GM19452 (cell line): ENCODE results near the gene DTWD1.
"Not testable (repeated sequence)": the region's sequence is repeated elsewhere in the genome, so short reads cannot be mapped to it uniquely, and the experiment has no call there.

Experiments
- ATAC-seq: cut with Tn5 transposase; IDR thresholded peaks from one replicate; pipeline ENCODE4 v1.9.1; 2021; ENCODE audit not compliant: unreplicated experiment

The DTWD1 gene

DNA sequence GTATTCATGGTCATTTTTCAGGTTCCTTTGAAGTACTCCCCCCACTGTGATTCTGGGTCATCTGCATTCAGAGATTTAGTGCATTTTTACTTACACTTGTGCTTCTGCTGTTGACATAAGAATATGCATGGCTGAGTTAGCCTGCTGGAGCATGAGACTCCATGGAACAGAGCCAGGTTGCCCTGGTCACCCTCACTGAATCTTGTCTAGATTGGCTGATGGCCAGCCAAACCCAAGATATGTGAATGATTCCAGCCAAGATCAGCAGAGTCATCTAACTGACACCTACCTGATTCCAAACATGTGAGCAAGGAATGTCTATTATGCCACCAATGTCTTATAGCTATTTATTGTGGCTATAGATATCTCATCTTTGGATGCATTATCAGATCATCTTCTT, 25.1 kb downstream of the DTWD1 start:
- no peak for ATAC-seq

DNA sequence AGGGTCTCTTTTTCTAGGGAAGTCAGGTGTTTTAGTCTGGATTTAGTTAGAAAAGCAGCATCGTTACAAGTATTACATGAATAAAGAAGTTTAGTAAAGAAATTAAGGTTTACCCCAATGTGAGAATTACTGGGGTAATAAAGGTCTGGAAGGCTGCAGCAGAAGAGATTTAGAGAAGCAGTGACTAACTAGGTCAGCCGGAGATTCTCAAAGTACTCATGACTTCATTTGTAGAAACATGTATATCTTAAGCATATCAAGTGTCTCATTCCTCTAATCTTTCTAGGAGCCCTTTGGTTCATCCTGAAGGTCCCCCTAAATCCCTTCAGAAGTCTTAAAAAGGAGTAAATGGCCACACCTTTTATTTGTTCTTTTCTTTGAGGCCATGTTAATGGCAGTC, 26.0 kb downstream of the DTWD1 start:
- ATAC-seq: no peak

DNA sequence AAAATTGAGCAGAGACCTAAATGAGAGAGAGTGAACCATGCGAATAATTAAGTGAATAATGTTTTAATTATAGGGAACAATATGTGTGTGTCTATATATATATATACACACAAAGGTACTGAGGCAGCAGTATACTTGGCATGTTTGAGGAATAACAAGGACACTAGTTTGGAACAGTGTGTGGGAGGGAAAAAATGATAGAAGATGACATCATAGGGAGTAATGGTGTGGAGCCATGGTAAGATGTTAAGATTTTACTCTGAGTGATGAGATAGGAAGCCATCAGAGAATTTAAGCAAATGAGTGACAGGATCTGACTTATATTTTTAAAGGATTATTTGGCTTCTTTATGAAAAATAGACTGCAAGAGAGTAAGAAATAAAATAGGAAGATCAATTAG, 29.1 kb downstream of the DTWD1 start:
- no peak for ATAC-seq

GRCh38 chr15:49650676-49651075, 29.8 kb downstream of the DTWD1 start:
- ATAC-seq: no peak

GRCh38 chr15:49652922-49653321, 32.1 kb downstream of the DTWD1 start:
- ATAC-seq: no peak

GRCh38 chr15:49656734-49657133, 35.9 kb downstream of the DTWD1 start:
- ATAC-seq: no peak

GRCh38 chr15:49664716-49665115, 43.9 kb downstream of the DTWD1 start:
- ATAC-seq: no peak

DNA sequence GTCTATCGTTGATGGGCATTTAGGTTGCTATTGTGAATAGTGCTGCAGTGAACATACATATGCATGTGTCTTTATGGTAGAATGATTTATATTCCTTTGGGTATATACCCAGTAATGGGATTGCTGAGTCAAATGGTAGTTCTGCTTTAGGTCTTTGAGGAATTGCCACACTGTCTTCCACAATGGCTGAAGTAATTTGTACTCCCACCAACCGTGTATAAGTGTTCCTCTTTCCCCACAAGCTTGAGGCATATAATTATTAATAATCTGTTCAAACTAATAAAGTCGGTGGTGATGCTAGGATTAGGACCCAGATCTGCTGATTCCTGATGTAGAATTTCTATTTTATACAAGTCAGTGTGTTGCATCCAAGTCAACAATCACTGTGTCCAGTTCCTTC, 45.6 kb downstream of the DTWD1 start:
- not testable (repeated sequence) for ATAC-seq

- no peak for ATAC-seq
Observed at GRCh38 chr15:49669288-49669687, 48.4 kb downstream of the DTWD1 start.

- ATAC-seq: no peak
Observed at GRCh38 chr15:49673861-49674260, 53.0 kb downstream of the DTWD1 start.

- no peak for ATAC-seq
Observed at GRCh38 chr15:49674370-49674769, 53.5 kb downstream of the DTWD1 start.

GRCh38 chr15:49675041-49675440, 54.2 kb downstream of the DTWD1 start:
- ATAC-seq: no peak

- no peak for ATAC-seq
Observed at GRCh38 chr15:49678655-49679054, 57.8 kb downstream of the DTWD1 start.

- ATAC-seq: no peak
Observed at GRCh38 chr15:49686599-49686998, 65.8 kb downstream of the DTWD1 start.

DNA sequence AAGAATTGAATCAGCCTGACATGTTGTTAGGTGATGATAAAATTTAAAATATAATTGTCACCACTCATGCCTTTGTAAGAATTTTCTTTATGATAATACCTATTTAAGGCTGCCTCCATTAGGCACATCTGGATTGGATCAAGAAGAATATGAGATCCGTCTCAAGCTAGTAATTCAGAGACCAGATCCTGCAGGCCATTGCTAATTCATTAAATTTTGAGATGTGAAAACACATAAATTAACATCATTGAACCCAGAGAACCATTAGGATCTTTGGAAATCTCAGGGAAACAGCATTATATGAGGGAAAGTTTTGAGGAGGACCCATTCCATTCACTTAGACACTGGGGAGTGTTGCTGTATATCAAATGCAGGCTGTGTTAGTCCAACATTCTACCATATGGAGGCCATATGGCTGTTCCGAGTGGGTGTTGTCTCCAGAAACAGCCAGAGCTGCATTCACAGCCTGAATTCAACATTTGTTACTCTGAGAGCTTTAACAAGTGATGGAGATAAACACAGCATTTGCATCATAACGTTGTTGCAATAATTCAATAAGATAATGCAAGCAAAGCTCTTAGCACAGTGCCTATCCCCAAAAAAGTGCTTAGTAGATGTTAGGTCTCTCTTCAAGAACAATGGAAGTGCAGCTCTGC, 67.4 kb downstream of the DTWD1 start:
- no peak for ATAC-seq

- no peak for ATAC-seq
Observed at GRCh38 chr15:49692514-49693090, 71.8 kb downstream of the DTWD1 start.

GRCh38 chr15:49693498-49693897, 72.7 kb downstream of the DTWD1 start:
- ATAC-seq: no peak

- no peak for ATAC-seq
Observed at GRCh38 chr15:49696433-49696832, 75.6 kb downstream of the DTWD1 start.

DNA sequence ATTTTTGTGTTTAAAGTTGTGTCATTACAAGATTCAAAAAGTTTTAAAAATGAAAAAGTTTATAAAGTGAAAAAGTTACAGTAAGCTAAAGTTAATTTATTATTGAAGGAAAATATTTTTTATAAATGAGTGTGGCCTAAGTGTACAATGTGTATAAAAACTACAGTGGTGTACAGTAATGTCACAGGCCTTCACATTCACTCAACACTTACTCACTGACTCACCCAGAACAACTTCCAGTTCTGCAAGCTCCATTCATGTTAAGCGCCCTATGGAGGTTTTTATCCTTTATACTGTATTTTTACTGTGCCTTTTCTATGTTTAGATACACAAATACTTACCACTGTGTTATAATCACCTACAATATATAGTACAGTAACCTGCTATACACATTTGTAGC, 76.3 kb downstream of the DTWD1 start:
- ATAC-seq: no peak

GRCh38 chr15:49702982-49703381, 82.1 kb downstream of the DTWD1 start:
- not testable (repeated sequence) for ATAC-seq
